ENCODE measurements around the gene BGN.

BGN gene

DNA sequence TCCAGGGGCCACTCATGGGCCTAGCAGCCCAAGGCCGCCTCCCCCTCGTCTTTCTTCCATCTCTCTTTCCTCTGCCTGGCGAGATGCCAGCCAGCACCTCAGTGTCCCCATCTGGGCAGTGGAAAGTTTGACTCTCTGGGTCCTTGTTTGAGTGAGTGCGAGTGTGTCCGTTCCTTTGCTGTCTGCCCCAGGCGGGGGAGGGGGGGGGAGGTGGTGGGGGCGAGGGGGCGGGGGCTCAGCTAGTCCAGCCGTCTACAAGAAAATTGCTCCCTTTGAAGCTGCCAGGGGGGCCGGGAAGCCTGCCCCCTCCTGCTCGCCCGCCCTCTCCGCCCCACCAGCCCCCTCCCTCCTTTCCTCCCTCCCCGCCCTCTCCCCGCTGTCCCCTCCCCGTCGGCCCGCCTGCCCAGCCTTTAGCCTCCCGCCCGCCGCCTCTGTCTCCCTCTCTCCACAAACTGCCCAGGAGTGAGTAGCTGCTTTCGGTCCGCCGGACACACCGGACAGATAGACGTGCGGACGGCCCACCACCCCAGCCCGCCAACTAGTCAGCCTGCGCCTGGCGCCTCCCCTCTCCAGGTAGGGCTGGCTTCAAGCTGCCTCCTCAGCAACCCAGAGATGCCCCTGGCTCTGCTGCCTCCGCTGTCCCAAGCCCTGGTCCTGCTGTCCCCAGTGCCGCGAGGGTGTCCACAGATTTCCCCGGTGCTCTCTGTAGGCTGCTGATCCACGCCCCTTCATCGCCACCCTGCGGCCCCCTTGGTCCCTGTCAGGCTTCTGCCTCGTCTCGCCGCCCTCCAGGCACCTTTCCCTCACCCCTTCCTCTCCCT is at the start of gene BGN:
Gene BGN, plus strand, starts transcription at position 440 of the 821 bp plus-strand sequence. CDS start 9,652 bp downstream, outside the sequence.
- no peak for DNase-seq

DNA sequence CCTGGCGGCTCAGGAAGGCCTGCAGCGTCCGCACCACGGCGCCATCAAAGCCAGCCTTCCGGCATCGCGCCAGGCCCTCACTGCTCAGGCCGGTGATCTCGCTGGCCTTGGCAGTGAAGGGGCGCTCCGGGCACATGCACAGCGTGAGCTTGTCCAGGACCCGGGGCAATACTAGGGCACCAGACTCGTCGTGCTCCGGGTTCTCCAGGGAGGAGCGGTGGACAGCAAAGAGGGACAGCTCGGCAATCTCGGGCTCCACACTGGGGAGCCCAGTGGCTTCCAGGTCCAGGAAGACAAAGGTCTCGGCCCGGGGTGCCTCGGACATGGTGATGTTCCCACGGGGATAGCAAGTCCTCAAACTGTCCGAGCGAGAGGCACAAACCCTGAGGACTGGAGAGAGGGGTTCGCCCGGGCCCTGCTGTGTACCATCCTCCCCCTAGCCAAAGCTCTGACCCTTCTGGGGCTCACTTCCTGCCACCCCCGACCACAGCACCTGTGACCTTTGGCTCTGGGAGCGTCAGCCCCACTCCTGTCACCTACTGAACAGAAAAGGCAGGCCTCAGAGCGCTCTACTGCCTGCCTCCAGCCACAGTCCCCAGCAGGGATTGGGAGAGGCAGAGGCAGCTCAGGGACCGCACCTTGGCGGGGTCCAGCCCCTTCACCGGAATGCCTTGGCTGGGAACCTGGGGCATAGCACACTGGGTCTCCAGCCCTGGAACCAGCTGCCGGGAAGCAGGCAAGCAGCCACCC is 49.5 kb upstream of the BGN start:
- no peak for DNase-seq

DNA sequence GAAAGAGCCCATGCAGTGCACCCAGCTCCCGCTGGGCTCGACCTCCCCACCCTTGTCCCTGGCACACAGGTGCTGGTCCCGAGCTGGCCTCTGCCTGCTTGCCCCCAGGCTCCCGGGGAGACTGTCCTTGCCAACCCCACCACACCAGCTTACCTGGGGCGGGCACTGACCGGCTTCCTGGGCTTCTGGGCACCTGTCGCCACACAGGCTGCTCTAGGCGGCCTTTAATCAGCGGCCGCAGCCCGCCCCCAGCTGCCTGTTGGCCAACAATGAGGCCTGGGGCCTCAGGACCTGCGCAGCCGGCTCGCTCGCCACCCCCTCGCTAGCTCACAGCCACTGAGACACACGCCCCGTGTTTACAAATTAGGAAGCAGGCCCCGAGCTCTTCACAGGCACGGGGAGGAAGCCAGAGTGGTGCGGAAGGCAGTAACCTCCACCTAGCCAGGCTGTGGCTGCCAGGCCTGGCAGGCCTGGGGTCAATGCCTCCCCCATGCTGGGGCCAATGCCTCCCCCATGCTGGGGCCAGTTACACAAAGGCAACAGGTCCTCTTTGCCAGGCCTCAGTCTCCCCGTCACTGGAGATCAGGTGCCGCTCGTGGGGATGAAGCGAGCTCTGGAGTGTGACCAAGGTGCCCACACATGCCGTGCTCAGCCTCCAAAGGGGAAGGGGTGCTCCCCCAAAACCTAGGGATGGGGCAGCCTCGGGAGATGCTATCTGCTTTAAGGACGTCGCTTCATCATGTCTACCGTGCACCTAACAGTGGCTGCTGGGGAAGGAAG is 48.7 kb upstream of the BGN start, which contains the start of gene TREX2:
Gene TREX2, minus strand, starts transcription at position 201 of the 780 bp plus-strand sequence. CDS start 626 bp downstream, outside the sequence.
- no peak for DNase-seq

DNA sequence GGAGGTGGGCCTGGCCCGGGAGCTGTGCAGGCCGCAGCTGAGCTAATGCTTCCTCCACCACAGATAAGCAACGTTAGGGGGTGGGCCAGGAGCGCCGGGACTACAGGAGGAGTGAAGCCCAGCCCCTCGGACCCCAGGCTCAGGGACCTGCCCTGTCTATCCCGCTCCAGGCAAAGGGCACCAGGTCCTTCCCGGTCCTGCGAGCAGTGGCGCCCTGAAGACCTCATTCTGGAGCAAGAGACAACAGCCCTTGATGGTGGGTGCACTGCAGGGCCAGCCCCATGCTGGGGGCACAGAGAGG is 48.2 kb upstream of the BGN start:
- no peak for DNase-seq

DNA sequence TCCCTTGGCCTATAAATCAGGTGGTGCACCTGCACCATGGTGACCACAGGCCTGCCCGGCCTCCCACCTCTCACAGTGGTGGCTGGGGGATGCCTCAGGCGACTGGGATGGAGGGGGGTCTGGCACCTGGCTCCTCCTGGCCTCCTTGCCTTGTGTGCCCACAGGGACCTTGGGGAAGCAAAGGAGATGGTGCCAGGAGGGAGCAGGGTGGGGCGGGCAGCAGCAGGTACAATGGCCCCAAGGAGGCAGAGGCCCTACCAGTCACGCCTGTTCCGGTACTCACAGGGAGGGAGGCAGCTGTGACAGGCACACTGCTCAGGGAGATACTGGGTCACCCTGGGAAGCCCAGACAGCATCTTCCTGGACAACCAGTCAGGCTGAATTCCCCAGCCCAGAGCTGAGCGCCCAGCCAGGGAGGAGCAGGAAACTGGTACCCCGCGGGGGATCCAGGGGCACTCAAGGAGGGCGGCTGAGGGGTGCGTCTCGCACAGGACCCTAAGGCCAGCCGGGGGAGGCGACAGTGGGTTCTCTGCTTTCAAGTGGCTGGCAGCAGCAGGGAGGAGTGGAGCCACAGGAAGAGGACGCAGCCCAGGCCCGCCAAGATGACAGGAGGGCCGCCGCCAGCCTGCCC is 47.7 kb upstream of the BGN start:
- no peak for DNase-seq

DNA sequence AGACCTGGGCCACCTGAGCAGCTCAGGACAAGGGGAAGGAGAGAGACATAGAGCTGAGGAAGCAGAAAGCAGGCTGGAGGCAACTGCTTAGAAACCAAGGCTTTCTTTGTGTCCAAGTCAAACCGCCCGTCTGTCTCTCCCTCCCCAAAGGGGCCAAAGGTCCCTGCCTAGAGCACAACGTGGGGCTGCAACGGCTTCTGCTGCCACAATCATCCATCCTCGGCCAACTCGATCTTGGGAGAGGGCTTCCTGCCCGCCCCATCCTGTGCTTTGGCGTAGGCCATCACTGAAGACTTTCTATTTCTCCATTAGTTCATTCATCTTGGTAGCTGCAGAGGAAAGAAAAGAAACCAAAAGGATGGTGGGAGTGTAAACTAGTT is 47.2 kb upstream of the BGN start:
- DNase-seq = no peak

DNA sequence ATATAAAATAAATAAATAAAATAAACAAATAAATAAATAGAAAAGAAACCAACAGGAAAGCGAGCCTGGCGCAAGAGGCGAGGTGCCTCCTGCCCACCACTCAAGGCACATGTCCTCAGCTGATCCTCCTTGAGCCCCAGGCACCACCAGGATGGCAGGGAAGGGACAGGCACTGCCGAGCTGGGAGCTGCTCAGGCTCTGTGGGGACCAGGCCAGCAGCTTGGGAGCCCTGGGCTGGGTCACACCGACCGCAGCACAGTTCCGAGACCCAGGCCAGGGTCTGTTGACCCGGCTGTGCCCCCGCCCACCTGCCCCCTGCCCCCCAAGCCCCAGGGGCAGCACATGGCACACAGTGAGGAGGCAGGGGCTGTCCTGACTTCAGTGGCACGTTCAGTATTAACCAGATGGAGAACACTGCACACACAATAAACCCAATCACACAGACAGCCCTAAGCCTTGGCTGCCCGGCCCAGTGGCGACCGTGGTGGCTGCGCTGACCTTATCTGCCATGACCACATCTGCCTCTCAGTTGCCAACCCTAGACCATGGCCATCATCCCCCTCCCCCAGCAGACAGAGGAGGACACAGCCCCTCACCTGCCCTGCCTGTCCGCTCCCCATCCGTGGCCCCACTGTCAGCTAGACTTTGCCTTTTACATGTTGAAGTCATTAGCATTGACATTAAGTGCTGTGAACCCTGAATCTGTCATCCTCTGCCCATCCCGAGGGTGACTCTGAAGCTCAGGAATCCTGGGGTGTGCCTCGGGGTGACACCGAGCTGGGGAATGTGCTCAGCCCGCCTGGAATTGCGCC is 46.0 kb upstream of the BGN start:
- no peak for DNase-seq

DNA sequence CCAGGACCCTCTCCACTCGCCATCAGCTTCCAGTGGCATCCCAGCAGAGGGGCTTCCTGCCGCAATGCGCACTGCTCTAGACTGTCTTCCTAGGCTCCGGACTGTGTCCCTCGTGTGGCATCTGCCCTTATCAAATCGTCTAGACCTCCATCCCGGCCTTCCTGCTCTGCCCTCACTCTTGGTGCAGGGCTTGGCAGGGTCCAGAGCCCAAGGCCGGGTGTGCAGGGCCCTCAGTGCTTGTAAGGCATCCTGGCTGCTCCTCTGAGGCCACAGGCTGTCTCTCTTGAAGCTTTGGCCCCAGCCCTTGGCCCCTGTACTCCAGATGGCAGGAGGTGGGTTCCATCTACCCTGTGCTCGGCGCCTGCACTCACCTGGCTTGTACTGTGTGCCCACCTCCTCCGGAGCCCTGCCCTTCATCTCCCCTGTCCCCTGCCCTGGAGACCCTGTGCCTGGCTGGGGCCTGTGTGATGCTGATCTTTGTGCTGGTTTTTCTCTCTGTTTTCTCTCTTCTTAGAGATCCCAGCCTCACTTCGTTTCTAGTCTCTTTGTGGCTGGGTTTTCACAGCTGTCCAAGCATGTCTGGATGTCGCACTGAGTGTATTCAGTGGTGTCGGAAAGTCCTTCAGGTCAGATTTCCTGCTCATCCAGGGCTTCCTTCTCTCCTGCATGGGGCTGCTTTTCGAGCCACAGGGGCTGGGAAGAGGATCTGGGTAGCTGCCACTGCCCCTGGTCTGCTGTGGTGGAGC is 45.2 kb upstream of the BGN start:
- no peak for DNase-seq

DNA sequence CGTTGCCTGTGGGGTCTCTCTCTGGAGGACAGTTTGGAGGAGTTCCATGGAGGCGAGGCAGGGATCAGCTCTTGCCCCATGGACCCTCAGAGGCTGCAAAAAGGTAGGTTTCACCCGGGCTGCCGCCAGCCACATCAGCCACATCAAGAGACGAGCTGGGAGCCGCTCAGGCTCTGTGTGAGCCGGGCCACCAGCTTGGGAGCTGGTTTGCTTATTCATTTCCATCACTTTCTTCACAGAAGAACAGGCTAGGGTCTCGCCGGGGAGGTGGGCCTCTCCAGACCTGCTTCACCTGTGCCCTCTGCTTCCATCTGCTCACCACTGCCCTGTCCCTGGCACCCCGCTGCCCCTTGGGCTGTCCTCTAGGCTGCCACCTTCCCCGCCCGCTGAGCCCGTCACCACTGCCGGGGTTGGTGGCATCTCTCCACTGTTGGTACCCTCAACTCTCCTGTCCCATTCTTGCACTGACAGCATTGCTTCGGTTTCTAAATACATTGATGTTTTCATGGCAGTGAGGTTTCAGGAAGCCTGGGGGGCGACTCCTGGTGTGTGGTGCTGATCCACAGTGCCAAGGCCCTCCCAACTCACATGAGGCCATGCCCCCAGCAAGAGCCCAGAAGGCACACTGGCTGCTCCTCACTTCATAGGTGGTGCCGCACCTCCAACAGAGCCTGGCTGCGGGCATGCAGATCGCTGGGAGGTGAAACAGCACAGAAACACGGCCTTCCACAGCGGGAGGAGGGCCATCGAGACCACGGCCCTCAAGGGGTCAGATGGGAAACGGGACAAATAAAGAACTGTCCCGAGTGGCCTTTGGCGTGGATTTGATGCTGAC is 44.4 kb upstream of the BGN start:
- no peak for DNase-seq

DNA sequence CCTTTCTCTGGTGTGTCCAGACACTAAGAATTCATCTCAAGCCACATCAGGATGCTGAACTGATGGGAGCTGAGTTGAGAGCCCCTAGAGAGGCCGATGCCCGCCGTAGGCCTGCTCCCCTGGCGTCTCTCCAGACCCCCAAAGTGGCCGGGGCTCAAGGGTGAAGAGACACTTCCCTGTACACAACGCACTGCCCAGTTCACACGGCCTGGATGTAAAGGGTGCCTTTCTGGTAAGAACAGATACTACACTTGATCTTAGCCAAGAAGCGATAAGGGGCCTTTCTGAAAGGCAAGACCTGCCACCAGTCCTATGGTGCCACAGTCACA is 43.9 kb upstream of the BGN start:
- DNase-seq = no peak

DNA sequence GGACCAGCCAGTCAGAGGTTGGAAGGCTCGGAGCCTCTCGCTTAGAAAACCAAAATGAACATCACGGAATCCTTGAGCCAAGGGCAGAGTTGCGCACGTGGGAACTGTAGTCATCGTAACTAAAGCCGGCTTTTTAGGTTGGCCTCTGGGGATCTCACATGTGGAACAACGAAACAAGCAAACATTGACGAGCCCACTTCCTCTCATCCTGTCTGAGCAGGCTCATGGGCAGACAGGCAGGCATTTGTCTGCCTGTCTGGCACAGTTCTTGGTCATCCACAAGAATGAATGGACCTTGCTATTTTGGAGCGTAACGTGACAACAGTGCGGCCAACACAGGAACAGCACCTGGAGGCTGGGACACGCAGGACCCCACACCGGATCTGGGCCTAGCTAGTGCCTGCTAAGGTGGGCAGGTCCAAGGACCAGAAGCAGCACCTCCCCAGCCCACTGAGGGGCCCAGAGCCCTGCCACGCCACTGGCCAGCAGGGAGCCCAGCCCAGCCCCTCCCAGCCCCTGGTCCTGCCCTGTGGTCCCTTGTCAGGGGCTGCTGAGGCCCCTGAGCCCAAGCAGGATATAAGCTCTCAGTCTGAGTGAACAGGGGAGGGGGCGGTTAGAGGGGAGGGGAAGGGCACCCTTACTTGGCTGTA is 39.8 kb upstream of the BGN start:
- no peak for DNase-seq

DNA sequence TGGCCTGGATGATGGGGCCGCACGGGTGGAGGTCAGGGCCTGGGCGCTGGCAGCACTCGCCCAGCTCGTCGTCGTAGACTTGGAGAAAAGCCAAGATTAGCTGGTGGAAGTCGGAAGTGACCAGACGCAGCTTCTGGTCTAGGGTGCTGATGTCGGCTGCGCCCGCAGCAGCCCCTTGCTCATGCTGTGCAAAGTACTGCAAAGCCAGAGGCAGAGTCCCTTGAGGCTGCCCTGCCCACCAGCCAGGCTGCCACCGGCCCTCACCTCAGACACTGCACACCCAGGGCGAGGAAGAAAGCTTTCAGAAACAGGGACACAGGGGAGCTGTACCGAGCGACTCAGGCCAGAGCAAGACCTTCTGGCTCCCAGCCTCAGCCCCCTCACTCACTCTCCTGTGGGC is 39.2 kb upstream of the BGN start:
- no peak for DNase-seq

DNA sequence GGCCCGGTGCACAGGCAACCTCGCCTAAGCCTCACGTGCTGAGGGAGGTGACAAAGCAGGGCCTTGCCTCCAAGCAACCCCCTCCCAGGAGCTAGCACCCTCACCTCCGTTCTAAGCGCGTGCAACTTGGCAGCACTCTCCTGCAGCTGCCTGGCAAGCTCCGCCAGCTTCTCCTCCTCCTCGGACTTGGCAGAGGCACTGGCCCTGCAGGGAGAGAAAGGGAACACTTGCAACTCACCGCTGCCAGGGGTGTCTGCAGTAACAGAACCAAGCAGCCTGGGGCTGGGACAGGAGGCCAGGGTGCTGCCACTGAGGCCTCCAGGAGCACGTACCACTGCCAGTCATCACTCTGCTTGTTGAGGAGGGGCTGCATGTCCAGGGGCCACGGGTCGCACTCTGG is 38.6 kb upstream of the BGN start:
- DNase-seq = no peak

DNA sequence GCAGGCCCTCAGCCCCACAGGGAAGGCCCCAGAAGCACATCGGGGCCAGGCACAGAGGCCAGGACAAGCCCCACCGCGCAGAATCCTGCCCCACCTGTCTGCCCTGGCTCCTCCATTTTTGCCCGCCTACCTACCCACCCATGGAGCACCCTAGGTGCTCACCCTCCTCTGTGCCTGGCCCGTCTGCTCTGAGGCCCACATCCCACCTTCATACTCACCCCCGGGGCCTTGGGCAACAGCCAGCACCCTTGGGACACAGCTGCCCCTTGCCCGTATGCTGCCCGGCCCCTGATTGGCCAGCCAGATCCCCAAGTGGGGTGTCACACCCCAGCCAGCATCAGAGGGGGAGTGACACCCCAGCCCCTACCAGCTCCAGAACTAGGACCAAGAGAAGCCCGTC is 38.1 kb upstream of the BGN start:
- no peak for DNase-seq

DNA sequence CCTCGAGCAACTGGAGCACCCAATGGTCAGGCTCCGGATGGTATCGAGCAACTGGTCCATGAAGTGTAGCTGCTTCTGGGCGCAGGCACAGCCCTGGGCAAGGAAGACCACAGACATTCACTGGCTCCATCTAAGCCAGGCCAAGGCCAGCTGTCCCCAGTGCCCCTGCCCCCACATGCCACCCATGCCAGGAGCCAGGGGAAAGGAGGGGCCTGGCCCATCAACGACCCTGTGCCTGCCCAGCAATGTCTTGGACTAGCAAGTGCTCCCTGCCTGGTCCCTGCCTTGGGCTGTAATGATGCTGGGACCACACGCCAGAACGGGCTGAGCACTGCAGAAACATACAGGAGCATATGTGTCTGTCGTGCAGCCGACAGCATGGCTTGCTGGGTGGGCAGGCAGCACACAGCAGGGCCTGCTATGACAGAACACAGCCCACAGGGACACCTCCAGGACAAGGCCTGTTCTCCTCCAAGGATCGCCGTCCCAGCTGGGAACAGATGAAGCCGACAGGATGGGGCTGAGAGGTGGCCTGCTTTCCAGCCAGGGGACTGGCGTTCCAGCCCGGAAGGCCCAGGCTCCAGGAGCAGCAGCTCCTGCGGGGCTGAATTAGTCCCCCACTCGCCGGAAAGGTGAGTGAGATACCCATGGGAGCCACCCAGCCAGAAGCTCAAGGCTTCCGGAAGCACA is 37.5 kb upstream of the BGN start:
- DNase-seq = no peak

DNA sequence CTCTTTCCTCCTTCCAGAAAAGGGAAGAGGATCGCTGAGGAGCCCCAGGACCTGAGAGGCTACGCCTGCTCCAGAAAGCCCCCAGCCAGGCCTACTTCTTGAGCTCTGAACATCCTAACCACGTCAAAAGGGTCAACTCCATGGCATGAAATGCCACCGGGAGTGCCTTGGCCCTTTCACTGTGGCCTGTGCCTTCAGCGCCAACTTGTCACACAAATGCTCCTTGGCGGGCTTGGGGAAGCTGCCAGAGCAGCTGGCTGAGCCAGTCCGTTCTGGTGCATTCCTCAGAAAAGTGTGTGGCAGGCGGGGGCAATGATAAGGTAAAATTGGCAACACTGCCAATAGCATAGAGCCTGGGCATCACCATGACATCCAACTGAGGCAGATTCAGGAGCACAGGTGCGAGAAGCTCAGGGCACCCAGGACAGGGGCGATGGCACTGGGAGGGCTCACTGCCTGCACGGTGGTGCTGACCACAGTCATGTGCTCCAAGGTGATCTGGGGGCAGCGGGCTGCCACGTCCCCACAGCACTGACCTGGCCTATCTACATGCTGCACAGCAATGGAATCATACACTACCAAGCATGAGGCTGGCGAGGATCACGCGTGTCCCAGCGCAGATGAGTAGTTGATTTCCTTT is 36.8 kb upstream of the BGN start:
- DNase-seq = no peak

DNA sequence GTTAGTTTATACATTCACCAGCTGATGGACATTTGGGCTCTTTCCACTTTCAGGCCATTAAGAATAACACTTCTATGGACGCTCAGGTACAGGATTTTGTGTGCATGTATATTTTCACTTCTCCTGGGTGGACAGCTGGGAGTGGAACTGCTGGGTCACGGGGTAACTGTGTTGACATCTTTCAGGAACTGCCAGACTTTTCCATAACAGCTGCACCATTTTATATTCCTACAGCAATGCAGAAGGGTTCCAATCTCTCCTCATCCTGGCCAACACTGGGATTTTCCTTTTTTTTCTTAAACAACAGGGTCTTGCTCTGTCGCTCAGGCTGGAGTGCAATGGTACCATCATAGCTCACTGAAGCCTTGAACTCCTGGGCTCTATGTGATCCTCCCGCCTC is 36.3 kb upstream of the BGN start:
- no peak for DNase-seq

DNA sequence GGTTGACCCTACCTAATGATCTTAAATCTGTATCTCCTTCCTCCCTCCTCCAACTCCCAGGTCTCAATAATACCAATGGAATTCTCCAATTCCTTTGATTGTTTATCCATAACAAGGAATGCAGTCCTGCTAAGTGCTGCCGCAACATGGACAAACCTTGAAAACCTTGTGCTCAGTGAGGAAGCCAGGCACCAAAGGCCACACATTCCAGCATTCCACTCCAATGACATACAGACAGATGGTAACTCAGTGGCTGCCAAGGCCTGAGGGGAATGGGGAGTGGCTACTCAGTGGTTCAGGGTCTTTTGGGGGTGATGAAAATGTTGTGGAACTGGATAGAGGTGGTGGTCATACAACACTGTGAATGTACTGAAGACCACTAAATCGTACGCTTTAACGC is 34.8 kb upstream of the BGN start:
- no peak for DNase-seq

DNA sequence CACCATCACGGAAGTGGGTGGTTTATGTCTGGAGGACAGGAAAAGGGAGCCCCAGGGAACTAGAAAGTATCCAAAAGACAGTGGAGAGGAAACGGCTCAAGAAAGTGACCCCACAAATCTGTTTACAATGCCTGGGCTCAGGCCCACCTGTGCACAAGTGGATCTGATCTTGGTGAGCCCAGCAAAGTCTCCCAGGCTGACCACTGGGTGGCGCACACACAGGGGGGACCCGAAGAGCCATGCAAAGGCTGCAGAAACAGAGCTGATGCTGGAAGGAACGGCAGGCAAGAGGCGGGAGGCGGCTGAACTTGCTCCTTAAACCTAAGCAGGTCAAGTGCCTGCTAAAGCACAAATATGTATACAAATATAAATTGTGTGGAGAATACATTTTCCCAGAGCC is 34.0 kb upstream of the BGN start:
- no peak for DNase-seq

All from NCI-H2107 (cell line).